Measurements from ENCODE around the gene ORC3.
"Not testable (repeated sequence)": the region's sequence is repeated elsewhere in the genome, so short reads cannot be mapped to it uniquely, and the experiment has no call there.

ORC3 gene

DNA sequence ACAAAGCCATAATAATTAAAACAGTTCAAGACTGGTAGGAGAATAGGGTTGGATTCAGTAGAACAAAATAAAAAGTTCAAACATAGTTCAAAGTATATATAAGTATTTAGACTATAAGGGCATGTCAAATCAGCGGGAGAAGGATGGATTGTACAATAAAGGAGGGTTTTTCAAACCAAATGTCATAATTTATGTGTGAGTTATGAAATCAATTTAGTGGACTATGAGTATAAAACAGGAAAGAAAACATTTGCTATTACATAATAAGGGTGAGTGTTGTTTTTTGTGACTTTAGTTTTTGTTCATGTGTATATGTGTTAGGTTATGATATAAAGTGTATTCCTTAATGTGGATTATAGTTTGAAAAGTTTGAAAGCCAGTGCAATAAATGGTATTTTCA is 10.6 kb downstream of the ORC3 start:
- DNase-seq (ENCODE audit: low read depth) = no peak

DNA sequence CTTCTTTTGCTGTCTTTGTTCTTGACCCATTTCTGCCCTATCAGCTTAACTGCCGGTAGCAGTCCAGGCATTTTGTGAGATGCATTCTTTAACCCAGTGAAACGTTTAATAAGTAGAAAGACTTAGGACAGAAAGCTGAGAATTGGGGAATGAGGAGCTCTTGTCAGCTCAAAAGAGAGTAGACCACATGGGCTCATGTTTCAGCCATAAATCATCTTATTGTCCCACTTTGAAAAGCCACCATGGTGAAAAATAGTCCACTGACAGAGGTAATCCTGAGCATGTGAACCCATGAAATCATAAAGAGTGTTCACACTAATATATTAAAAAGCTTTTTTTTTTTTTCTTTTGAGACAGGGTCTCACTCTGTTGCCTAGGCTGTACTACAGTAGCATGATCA is 16.3 kb downstream of the ORC3 start:
- no peak for DNase-seq (ENCODE audit: low read depth)

DNA sequence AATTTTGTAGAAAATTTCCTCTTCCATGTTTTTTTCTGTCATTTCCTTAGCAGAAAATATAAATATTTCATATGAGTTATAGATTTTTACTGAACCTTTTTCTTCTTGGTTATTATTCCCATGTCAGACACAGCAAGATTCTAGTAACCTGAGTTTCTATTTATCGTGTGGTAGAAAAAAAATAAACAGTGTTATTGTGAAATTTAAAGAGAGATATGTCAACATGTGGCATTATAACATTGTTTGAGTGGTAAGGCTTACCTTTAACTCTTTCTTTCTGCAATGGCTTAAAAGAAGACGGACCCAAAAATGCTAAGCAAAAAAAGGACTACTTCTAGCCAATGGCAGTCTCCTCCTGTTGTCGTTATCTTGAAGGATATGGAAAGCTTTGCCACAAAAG is 18.9 kb downstream of the ORC3 start:
- no peak for DNase-seq (ENCODE audit: low read depth)

DNA sequence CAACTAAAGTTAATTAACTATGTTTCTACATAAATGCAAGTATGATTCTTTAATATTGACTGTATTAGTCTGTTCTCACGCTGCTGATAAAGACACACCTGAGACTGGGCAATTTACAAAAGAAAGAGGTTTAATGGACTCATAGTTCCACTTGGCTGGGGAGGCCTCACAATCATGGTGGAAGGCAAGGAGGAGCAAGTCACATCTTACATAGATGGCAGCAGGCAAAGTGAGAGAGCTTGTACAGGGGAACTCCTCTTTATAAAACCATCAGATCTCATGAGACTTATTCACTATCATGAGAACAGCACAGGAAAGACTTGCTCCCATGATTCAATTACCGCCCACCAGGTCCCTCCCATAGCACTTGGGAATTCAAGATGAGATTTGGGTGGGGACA is 23.1 kb downstream of the ORC3 start:
- not testable (repeated sequence) for DNase-seq (ENCODE audit: low read depth)

DNA sequence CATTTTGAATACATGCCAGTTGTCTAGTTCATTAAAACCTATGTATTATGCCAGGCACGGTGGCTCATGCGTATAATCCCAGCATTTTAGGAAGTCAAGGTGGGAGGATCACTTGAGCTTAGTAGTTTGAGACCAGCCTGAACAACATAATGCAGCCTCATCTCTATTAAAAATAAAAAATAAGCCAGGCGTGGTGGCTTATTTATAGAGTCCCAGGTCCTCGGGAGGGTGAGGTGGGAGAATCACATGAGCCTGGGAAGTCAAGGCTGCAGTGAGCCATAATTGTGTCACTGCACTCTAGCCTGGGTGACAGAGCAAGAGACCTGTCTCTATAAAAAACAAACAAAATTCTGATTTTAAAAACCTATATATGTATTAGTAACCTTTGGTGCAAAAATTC is 27.5 kb downstream of the ORC3 start:
- DNase-seq (ENCODE audit: low read depth) = no peak

DNA sequence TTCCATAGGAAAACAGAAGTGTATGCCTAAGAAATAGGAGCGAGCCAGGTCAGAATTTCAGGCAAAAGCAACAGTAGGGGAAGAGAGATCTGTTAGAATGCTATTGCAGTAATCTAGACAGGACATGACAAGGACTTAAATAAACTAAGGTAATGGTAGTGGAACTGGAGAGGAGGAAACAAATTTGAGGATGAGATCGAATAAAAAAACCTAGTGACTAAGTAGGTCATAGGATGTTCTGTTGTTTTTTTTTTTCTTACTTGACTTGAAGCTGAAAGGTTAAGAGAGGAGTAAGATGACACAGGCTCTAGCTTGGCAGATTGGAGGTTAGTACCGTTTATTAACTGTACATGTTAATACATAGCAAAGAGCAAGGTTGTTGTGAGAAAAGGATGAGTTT is 28.6 kb downstream of the ORC3 start:
- DNase-seq (ENCODE audit: low read depth) = no peak

DNA sequence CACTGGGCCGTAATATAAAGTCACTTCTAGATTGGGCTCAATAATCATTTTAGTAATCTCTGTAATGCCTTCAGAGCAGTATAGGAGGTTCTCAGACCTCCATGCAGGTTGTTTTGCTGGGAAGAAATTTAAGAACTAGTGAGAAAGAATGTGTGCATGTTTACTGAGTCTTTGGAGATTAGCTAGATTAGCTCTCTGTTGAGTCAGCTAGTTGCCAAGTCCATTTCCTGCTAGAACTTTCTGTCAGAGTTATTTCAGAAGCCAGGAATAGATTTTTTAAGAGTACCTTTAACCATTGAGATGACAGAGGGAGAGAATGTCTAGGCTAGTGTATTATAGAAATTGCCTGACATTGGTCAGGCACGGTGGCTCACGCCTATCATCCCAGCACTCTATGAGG is 33.3 kb downstream of the ORC3 start:
- DNase-seq (ENCODE audit: low read depth) = no peak

DNA sequence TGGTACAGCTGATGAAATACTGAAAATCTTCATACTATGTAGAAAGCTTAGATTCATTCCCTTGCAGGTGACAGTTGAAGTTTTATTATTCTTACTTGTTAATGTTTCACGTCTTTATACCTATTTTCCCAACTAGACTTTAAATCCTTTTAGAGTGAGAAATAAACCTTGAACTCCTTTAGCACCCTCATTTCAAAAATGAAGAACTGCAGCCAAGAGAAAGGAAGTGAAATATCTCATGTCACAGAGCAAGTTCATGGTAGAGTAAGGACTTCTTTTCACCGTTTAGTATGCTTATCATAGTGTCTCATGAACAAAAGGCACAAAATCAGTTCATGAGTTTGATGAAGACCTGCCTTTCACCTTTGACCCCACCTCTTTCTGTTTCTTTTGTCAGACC is 38.5 kb downstream of the ORC3 start:
- no peak for DNase-seq (ENCODE audit: low read depth)

DNA sequence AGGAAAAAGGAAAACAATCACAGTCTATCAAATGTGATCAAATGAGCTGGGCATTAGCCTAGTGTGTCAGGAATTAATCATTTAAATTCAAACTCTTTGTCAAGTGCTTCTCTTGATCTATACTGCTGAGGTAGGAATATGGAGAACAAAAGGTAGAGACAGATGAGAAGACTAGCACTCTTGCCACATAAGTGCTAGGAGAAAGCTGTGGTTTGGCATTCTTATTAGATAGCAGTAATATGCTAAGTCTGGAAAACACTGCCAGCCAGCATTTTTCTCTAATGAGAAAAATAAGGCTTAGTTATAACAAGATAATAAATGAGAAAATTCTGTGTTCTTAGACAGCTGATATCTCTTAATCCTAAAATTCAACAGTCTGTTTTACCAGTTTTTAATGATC is 38.9 kb downstream of the ORC3 start:
- DNase-seq (ENCODE audit: low read depth) = no peak

DNA sequence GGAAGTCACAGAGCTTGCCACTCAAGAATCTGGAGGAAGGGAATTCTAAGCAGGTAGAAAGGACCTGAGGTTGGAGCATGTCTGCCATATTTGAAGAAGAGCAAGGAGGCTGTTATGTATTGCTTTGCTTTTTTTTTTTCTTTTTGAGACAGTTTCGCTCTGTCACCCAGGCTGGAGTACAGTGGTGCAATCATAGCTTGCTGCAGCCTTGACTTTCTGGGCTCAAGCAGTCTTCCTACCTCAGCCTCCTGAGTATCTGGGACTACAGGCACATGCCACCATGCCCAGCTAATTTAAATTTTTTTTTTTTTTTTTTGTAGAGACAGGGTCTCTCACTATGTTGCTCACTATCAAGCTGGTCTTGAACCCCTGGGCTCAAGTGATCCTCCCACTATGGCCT is 40.8 kb downstream of the ORC3 start:
- no peak for DNase-seq (ENCODE audit: low read depth)

DNA sequence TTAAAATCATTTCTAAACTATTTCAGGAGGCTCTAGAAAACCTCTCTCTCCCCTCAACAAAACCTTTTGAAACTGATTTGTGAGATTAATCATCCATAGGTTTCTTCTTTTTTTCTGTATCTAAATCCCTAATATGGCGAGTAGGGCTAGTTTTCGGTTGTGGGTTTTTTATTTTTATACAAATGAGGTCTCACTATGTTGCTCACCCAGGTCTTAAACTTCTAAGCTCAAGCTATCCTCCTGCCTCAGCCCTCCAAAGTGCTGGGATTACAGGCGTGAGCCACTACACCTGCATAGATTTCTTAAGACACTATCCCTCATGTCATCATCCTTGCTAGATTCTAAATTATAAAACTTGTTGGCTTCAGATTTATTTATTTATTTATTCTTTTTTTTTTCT is 43.9 kb downstream of the ORC3 start:
- no peak for DNase-seq (ENCODE audit: low read depth)

DNA sequence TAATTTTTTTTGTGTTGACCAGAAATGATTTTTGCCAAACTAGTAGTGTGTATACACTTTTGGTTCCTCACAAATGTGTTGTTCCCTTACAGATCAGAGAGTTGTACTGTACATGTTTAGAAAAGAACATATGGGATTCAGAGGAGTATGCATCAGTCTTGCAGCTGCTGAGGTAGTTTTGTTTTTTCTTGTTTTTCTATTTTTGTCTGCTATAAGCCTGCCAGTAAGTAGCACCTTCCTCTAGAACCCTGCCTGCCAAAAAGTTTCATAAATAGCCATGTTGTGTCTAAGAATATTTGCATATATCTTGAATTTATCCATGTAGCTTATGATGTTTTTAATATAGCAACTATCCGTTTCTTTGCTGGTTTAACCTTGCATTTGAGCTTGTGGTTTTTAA is 46.4 kb downstream of the ORC3 start:
- DNase-seq (ENCODE audit: low read depth) = no peak

DNA sequence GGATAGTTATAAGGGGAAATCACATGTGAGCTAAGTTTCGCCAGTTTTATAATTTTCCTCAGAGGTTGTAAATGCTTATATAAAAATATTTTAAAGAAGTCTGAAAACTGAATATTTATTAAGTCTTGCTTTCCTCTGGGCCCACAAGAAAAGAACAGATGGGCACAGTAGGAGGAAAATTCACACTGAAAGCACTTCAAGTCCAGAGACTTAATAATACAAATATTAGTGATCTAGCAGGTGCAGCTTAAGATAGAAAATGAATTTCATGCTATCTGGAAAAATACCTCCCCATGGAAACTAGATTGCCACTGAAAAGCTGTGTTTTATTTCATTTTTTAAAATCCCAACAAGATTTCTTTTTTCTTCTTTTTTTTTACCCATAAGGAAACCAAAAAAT is 47.2 kb downstream of the ORC3 start:
- no peak for DNase-seq (ENCODE audit: low read depth)

DNA sequence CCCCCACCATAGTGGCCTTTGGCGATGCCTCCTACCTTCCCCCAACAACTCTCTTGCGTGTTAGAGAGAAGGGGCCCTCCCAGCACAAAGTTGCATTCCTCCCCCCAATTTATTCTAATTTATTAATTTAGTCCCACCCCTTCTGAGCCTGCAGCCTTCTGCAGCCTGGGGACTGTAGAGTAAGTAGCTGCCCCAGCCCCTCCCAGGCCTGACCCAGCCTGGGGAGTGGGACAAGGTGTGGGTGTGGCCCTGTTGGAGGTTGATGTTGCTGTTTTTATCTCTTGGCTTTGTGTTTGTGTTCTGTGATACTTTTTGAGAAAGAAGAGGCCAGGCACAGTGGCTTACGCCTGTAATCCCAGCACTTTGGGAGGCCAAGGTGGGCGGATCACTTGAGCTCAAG is 49.4 kb downstream of the ORC3 start:
- no peak for DNase-seq (ENCODE audit: low read depth)

DNA sequence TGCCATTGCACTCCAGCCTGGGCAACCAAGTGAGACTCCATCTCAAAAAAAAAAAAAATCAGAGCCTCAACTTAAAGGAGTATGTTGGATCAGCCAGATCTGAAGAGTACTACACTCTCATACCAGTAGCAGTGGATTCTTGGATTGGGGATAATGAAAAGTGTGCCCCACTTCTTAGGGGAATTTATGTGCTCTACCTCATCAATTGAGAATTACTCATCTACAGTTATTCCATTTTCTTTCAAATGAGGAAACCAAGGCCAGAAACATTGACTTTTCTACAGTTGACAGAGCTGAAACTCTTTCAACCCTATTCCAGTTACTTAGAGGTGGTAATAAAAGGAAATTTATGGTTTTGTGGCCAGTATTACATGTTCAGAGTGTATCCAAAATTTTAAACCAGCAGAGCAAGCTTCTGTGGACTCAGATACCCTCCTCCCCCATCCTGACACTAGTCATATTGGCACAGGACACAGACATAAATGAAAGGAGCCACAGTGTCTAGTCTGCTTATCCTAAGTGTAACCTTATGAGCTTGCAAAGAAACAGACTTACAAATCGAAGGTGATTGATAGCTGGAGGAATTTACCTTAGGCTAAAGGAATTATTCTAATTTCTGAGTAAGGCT is 51.2 kb downstream of the ORC3 start:
- no peak for DNase-seq (ENCODE audit: low read depth)

DNA sequence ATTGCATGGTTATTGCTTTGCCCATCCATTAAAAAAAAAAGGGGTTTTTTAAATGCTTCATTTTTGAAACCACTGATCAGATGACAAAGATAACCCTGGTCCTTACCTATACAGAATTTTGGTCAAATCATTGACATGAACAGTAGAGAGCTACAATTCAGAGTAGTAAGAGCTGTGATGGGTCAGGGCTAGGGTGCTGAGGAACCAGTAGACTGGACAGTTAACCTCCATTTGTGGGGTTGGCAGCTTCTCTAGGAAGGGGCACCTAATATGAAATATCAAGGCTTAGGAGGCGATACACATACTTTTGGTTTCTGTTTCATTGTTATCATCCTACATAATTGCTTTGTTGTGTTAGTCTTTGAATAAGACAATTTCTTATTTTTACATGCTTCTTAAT is 55.1 kb downstream of the ORC3 start:
- no peak for DNase-seq (ENCODE audit: low read depth)

DNA sequence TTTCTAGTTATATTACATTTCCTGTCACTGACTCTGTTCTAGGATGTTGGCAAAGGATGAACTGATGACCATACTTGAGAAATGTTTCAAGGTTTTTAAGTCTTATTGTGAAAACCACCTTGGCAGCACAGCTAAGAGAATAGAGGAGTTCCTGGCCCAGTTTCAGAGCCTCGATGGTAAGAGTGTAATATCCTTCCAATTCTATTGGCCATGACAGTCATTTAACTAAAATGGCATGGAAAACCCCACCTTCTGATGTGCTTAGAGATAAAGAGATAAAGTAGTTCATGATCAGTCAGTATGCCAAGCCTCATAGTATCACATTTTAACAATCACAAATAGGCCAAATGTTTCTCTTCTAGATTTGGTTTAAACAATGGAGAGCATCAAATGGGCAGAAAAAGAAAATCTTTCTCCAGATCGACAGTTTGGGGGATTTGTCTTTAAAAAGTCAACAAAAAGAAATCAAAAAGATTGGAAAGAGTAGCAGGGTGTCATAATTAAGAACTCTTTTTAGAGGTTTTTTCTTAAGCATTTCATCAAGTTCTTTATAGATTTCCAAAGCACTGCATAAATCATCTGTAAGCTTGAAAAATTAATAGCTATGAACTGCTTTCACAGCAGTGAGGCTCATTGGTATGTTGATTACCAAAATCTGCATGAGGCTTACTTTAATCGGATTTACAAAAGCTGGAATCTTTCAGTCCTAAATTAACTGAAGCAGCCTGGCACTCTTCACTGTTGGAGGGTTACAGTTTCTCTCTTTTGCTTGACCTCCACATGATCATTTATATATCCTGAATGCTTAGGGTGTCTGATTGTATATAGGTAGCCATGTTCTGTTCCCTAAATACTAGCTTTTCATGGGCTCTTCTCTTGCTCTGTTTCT is 63.4 kb downstream of the ORC3 start:
- DNase-seq (ENCODE audit: low read depth) = no peak

DNA sequence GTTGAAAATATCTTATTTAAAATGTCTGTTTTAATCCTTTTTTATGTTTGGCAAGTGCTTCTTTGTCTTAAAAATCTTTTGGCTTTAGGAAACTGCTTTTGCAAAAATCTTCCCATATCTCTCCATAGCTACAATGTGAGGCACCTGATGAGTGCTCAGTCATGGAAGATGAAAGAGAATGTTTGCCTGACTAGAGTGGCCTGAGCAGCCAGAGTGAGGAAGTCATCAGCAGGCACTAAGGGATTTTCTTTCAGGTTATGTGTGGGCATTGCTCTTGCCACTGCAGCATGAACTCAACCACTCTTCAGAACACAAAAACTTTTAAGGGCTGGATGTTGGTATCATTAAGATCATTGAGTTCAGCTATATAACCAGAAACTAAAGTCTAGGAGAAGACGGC is 64.2 kb downstream of the ORC3 start:
- DNase-seq (ENCODE audit: low read depth) = no peak

DNA sequence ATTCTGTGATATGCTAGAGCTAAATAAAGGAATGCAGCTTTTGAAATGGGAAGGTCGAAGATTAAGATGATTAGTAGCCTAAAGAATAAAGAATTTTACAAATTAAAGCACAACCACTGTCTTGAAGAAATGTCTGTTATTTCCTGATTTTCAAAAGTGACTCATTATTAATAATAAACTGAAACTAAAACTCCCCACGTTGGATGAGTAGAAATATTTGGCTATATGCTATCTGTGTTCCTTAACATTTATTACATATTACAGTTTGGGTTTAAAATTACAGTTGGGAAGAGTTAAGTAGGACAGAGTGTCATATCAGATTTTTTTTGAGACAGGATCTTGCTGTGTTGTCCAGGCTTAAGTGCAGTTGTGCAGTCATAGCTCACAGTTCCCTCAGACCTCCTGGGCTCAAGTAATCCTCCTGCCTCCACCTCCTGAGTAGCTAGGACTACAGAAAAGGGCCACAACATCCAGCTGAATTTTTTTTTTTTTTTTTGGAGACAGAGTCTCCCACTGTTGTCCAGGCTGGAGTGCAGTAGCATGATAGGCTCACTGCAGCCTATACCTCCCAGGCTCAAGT is 65.0 kb downstream of the ORC3 start:
- no peak for DNase-seq (ENCODE audit: low read depth)

DNA sequence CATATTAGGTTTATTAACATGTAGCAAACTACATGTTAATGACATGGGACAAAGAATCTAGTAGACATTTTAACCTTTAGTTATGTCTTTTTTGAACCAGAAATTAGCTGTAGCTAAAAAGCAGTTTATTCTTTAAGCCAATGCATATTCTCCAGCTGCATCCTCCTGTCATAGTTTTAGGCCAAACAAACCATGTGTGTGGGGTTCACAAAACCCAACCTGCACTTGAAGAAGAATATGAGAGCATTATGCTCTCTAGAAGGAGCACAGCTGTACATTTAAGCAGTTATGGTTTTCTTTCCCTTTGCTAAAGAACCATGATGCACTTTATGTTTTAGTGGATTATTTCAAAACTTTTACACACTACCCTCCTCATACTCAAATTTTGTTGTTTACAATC is 65.9 kb downstream of the ORC3 start:
- no peak for DNase-seq (ENCODE audit: low read depth)

DNA sequence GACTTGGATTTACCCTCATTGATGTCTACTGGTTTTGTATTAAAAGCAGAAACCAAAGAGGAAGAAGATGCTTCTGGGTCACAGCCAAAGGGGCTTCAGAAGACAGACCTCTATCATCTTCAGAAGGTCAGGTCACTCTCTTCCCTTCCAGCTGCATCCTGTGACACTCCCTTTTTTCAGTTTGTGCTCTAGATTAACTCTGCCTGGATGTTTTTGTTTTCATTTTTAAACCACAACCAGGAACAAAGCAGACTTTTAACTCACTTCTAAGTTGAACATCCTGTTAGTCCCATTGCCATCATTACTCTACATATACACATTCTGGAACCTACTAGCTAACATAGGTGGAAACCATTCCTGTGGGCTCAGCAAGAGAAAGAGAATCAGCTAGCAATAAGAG is 66.9 kb downstream of the ORC3 start:
- no peak for DNase-seq (ENCODE audit: low read depth)

DNA sequence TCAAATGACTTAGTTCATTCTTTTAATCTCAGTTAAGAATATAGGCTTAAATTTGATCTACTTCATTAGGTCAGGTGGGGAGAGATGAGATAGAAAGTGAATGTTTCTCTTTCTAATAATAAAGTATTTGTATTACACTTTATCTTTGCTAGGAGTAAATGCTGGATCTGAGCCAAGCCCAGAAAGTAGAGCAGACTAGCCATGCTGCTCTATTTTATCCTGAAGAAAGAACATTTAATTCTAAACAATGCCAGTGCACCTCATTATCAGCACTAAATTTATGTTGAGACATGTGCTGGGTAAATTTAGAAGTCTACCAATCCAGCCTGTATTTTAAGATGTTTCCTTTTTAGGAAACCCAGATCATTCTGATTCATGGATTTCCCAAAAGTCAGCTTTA is 68.6 kb downstream of the ORC3 start:
- no peak for DNase-seq (ENCODE audit: low read depth)

DNA sequence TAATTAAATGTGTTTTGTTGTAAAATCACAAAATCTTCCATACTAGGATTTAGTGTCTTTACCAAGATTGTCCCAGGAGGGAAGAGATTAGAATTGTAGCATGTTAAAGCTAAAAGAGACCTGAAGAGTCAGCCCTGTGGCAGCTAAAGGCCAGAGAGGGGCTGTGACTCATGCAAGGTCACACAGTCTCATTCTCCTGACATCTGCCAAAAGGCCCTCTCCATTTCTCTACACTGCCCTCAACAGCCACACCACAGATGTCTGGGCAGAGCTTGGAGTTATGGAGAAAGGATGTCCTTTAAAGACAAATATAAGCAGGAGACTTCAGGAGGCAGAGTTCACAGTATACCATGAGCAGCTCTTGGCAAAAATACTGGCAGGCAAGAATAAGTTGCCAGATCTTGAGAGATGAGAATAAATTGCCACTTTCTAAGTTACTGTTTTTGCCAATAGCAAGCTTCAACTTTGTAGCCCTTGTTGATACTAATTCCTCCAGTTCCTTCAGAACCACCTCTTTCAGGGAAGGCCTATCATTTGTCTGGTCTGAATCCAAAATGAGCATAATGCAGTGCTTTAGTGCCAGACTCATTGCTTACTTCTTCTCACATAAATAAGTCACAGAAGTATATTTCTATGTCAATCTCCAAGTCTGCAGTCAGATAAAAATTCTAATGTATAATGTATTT is 70.4 kb downstream of the ORC3 start:
- DNase-seq (ENCODE audit: low read depth) = no peak
